Stimulated activated CD4-positive, alpha-beta T cell treated with anti-CD3 and anti-CD28 coated beads, Interleukin-15, amount 100 ng/mL, for 1 hour (primary cell): ENCODE measurements around the gene ARPC5.
"Not testable (repeated sequence)": the region's sequence is repeated elsewhere in the genome, so short reads cannot be mapped to it uniquely, and the experiment has no call there.

Experiments used
- DNase-seq, 2 donors: peaks; one replicate each; pipeline ENCODE4 v3.0.0-alpha.2; 2020; ENCODE audit warnings: low read depth in 1 of 2, low spot score in 1 of 2

Gene ARPC5

DNA sequence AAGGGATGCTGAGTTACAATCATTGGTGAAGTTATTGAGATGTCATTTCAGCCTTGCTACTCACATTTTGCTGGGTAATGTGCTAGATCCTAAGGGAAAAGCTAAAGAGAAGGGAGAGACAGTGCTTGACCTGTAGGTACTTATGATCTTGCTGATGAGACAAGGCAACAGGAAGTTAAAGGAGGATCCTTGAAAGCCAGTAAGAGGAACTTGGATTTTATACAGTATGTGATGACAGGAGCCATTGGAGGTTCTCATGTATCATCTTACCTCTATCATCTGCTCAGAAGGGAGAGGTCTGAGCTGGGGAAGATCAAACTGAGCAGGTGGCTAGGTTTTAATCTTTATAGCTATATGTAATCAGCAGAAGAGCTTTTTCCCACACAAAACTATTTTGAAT is 11.2 kb upstream of the ARPC5 start:
- no peak for DNase-seq

DNA sequence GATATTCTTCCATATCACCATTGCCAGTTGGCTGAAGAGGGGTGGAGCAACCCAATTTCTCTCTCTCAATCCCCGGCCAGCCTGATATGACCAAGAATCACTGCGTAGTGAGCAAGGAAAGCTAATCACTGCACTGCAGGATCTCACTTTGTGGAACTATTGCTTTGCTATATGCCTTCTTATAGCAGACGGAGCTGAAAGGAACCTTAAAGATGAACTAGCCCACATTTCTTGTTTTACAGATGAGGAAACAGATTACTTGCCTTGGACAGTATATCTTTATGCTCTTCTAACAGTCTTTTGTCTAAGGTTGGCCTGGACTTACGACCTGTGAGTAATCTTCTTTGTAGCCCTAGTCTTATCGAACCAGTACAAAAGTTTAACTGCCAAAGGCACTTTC is 9.9 kb upstream of the ARPC5 start:
- no peak for DNase-seq

DNA sequence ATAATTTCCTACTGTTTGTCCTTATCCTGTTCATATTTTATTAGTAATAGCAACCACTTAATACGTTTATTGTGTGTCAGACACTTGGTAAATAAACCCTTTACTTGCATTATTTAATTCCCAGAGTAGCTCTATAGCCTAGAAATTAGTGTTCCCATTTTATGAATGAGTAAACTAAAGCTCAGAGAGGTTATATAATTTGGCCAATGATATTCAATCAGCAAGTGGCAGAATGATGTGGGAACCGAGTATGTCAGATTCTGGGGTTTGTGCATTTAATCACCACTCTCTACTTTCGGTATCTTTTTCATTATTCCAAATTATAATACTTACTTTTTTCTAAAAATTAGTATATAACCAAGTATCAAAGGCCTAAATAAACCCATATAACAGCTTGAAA is 6.6 kb upstream of the ARPC5 start:
- no peak for DNase-seq

DNA sequence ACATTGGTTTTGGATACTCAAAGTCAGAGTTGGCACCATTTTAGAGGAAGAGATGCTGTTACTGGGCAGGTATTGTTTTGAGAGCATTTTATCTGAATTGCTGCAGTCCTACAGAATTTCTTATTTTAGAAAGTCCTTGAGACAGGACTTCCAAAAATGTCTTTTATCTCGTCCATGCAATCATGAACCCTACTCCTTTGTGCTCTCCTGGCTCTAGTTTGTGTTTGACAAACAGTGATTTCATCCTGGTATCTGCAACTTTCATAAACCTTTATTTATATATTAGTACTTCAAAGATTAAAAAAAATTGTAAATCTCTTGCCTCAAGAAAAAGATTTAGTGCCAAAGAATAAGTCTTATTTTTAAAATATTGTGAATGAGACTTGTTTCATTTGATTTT is 4.6 kb upstream of the ARPC5 start:
- DNase-seq = no peak

DNA sequence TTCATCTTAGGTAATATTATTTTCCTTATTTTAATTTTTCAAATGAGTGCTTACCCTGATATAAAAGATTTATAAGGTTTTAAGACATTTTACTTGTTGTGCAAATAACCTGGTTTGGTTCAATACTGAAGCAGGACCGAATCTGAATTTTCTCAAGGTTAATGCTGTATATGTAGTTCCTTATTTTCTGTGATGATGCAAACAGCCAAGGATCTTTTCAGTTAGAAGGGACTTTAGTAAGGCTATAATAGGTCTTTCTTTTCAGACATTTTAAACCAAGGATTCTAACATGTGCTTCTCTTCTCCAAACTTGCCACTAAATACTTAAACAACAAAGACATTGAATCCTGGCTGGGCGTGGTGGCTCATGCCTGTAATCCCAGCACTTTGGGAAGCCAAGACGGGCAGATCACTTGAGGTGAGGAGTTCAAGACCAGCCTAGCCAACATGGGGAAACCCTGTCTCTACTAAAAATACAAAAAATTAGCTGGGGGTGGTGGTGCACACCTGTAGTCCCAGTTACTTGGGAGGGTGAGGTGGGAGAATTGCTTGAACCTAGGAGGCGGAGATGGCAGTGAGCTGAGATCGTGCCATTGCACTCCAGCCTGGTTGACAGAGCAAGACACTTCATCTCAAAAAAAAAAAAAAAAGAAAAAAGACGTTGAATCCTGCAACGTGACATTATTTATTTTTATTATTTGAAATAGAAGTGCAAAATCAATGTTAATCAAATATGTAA is 3.2 kb upstream of the ARPC5 start:
- no peak for DNase-seq

DNA sequence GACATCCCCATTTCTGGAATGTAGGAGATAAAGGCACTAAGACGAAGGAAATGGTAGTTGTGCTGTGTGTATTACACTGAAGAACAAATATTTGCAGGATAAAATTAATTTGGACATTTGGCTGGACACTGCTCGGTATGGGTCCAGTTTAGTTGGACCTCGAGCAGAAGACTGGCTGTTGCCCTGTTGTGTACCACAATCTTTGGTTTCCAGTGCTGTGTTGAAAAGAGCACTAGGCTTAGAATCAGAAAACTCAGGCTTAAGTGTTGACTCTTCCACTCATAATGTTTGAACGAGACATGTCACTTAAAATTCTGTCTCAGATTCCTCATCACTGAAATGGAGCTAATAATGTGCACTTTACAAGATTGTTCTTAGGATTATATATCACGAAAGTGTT is 1.2 kb upstream of the ARPC5 start:
- DNase-seq = no peak

DNA sequence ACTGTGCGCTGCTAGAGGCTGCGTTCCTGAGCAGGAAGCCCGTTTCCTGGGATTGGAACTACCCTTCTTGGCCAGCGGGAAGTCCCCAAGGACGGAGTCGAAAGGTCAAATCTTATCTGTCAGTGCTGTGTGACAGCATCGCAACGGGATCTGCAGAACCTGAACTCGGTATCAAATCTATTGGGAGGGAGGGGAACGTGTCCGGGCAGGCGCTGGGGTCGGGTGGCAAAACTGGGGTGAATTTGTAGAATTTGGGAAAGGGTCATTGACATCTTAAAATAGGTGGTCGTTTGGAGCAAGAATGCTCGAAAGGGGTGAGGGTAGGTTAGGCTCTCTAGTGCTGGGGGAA is 725 bp upstream of the ARPC5 start:
- DNase-seq = no peak

DNA sequence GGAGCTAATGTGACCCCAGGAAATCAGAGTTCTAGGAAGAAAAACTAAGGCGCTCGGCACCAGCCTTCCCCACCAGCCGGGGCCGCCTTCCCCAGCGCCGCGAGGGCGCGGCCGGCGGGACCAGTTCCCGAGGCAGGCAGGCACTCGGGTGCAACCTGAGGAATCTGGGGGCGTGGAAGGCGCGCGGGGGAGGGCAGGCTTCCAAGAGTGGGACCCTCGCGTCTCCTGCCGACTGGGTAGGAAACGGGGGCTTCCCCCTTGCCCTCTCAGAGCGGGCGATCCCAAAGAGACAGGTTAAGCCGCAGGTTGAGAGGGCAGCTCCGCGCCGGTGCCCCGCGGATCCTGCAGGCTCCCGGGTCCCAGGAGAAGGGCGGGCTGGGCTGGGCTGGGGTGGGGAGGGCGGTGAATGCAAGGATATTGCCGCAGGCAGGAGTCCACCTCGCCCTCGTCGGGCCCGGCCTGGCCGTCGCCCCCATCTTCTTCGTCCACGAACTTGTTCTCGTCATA is 431 bp downstream of the ARPC5 start:
- peak in 1 of 2 donors; percentile 8 for DNase-seq

DNA sequence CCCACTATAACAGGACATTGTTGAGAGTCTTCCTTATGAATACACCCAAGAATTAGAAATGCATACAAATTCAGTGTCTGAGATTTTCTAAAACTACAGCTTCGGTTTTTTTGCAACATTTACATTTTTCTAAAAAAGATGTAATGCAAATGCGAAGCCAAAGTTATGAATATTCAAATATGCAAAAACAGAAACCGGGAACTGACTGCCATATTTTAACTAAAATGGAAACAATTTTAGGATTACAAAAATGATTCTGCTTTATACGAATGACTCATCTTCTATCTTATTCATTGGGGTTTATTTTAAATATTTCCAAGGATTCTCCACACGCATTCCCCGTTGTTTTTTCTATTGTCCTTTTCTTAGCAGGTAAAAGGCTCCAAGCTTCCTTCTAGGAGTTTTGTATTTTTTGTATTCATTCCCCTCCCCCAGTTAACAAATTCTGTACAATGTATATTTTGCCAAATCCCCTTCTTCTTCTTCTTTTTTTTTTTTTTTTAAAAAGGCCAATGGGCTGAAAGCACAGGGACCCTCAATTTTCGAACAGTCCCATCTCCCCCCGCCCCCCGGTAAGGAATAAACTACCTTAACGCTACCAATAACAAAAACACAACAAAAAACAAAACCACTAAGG is 1.0 kb downstream of the ARPC5 start:
- no peak for DNase-seq

DNA sequence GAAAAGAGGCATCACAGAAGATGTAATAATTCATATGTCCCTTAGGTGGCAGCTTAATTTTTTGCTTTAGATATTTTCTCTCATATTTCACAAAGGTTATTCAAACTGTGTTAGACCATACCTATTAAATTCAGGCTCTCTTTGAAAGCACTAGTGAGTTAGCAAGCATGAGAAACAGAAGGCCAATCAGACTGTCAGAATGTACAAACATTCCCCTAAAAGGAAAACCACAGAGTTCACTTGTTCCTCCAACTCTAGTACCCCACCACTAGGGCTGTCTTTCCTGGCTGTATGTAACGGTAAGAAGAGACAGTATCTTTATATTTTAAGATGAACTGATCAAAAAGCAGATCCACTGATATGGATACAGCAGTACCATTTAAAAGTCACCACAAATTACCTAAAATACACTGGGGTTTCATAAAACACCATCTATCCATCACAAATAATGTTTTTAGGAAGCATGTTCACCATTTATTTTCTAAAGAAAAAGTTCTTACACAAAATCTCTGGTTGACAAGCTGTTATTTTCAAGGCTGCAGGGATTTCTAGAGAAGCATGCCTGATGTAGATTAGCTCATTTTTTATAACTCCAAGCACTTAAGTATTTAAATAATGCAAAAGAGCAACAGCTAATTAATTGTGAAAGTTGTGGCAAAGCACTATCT is 1.8 kb downstream of the ARPC5 start:
- DNase-seq = no peak

DNA sequence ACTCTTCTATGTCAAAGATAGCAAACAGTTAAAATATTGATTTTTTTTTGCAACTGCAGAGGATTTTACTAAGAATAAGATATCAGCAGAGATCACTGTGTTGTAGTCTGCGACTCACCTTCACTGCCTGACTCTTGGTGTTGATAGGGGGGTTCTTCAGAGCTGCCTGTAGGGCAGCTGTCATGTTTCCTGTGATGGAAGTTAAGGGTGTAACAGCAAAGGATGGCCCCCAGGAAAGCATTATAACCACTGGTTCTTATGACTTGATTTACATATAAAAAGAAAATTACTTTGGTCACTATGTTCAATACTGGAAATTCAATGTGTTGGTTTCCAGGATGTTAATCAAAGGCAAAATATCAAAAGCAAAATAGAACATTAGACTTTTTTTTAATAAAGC is 2.6 kb downstream of the ARPC5 start:
- no peak for DNase-seq

DNA sequence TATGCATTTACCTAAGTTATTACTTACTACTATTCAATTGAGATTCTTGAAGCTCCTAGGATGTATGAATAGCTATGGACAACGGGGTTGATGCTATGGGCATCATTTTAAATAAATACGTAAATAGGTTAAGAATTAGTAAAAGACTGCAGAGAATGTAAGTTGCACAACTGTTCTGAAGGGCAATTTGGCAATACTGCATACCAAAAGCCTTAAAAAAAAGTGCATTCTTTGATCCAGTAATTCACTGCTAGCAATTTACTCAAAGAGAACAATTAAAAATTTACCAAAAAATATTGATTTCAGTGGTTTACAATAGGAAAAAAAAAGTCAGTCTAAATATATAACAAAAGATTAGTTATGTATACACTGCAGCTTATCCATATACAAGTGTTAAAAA is 3.5 kb downstream of the ARPC5 start:
- DNase-seq = no peak

DNA sequence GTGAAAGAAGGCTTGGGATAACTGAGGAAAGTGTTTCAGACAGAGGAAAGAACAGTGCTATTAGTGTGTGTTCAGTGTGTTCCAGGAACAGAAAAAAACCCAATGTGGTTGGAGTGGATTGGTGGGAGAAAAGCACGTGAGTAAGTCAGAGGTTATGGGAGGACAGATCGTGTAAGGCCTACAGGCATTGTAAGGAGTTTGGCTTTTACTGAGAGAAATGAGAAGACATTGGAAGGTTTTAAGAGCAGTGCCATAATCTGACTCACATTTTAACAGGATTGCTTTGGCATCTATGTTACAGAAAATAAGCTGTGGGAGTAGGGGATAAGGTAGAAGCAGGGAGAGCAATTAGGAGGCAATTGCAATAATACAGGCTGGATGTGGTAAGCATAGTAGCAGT is 4.8 kb downstream of the ARPC5 start:
- DNase-seq = no peak

DNA sequence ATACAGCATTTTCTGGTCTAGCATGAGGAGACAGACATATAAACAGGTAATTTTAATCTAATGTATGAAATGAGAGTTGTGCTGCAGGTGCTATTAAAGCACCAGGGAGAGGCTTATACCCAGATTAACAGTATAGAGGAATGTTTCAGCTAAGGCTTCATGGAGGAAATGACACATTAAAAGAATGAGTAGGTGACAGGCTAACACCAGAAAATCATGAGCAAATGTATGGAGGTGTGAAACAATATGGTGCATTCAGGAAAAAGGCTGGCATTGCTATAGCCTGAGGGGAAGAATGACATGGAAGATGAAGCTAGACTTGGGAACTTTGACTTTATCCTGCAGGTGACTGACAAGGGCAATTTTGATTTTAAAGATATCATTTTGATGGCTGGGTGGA is 7.0 kb downstream of the ARPC5 start:
- DNase-seq = no peak

DNA sequence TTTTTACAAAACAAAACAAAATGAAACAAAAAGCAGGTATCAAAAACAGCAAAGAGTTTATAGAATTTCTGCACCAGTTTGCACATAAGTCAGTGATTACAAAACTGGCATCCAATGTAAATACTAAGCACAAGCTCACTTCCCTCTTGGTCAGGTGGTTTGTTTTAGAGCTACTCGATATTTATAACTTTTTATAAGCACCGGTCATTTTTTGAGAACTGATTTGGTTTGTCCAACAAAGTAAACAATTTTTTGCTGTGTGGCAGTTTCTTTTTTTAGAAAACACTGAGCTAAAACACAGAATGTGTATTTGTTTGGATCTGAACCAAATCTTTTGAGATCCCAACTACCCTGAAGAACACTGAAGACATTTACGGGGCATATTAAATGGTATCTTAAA is 9.3 kb downstream of the ARPC5 start:
- not testable (repeated sequence) for DNase-seq

DNA sequence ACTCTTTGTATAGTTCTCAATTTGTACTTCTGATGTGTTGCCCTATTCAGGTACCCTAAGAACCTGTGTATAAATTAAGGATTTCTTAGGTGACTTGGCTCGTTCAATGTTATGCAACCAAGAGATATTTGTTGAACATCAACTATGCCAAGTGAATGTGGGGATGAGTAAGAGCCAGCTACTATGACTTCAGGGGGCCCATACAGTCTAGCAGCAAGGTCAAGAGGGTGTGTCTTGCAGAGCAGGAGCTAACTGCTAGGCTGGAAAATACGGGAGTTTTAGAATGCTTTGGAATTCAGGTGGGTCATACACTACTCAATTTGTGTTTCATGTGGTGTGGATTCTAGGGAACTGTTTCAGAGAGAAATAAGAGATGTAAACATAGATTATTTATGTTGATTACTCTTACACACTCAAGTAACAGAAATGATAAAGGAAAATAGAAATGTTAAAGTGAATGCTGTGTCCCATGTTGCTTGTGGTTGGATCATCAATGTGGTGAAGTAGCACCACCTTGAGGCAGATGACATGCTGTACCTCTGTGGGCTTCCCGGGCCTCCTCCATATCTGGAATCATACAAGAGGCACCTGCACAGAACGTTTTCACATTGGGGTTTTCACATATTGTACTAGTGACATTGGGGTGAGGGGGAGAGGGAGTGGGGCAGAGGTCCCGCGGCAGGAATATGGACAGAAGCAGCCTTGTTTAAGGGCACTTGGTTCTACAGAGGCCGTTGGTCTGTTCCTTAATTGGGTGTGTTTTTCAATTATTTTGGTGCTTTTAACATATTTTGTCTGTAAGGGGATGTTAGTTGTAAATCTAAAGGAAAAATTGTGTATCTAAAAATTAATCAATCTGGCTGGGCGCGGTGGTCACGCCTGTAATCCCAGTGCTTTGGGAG is 12.4 kb downstream of the ARPC5 start:
- no peak for DNase-seq

DNA sequence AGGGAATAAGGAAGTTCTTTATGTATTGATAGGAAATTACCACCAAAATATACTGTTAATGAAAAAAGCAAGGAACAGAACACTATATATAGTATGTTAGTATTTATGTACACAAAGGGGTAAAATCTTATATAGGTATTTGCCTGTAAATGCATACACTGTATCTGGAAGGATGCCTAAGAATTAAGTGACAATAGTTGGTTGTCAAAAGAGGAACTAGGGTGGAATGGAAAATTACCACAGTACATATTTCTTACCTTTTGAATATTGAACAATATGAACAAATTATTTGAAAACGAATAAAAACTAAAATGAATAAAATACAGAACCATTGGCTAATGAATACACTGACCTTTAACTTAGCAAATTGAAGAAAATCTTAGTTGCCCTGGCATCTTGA is 13.6 kb downstream of the ARPC5 start:
- DNase-seq = no peak

DNA sequence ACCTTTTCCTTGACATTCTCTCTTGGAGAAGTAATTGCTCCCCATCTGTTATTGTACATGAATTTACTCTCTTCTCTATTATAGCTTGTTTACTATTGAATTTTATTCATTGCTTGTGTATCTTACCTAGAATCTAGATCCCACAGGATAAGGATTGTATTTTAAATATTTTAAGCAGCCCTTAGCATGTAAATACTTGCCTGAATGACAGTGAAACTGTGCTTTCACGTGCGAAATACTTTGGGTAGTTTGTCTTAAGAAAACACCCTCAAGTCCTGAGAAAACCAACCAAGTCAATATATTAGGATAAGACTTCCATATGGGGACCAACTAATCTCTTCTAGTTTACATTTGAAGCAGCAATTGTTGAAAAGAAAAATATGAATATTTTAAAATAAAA is 15.3 kb downstream of the ARPC5 start:
- no peak for DNase-seq

DNA sequence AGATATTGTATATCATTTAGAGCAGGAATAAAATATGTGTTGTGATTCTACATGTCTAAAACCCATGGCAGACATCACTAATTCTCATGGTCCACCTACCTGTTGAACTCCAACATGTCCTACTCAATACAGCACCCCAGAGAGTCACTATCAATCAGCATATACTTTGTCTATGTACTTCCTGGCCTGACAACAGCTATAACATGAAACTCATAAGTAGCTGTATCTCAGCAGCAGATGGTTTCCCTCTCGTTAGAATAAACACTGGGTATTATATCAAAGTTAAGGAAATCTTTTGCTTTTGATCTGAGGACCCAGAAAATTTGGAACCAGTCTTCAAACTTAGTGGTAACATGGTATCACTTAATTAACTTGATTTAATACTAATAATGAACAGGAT is 15.8 kb downstream of the ARPC5 start:
- no peak for DNase-seq

DNA sequence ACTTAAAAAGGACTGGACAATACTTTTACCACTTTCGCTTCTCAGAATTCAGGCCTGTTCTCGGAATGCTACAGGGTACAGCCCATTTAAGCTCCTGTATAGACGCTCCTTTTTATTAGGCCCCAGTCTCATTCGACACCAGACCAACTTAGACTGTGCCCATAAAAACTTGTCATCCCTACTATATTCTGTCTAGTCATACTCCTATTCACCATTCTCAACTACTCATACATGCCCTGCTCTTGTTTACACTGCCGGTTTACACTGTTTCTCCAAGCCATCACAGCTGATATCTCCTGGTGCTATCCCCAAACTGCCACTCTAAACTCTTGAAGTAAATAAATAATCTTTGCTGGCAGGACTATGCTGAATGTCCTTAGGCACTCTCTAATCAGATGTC is 17.4 kb downstream of the ARPC5 start:
- not testable (repeated sequence) for DNase-seq

DNA sequence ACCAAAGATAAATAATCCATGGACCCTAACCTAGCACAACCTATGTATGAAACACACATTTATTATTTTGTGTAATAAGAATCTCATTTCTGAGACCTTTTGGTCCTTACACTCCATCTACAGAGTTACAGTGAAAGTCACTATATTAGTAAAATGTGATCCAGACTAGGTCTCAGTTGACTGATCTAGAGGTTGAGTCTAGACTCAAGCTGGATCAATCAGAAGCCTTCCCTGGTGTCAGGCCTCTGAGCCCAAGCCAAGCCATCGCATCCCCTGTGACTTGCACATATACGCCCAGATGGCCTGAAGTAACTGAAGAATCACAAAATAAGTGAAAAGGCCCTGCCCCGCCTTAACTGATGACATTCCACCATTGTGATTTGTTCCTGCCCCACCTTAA is 22.6 kb downstream of the ARPC5 start:
- DNase-seq = not testable (repeated sequence)
